Measurements from ENCODE around the gene SERINC3. TPM values are rescaled to one million over a fixed set of nuclear protein-coding genes. Genes with fewer than 3 reads are reported as not detected.

SERINC3 gene
- polyA plus RNA-seq, 1 donor (not counting 4 experiments of a cell fraction or from before 2014, with no cell fraction given) = 118 TPM

DNA sequence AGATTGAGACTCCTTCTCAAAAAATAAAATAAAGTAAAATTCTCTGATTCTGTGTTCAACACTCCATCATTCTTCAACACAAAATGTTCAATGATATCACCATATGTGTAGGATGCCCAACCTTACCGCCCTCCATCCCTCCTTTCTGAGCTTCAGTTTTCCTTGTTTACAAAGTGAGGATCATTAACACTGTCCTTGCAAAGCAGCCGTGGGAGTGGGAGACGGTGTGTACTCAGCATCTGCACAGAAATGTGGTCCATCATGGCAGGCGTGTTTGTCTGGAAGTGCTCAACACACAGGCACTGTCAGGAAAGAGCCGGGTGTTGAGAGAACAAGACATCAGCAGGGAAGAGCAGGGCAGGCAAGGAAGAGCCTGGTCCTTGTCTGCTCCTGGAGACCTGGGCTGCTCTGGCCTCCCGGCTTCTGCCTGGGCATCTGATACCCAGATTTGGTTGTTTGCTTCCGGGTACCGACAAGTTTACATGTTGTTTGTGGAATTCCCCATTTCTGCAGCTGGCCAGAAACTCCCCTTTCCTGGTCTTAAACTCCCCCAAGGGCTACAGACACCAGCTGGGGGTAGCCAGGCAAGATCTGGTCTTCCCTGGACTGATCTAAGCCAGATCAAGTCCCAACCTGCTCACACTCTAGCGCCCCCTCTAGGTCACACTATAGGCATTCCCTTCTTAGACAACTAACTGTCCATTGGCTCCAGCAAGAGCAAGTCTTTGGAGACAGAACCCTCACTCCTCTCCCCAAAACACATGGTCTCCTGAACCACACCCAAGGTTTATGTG is 72.9 kb downstream of the SERINC3 start:
- no peak for TF ChIP-seq EZH2 (IDR thresholded peaks at IDR 0.05; ENCODE audit: low read length)
- TF ChIP-seq, protein P1, sequence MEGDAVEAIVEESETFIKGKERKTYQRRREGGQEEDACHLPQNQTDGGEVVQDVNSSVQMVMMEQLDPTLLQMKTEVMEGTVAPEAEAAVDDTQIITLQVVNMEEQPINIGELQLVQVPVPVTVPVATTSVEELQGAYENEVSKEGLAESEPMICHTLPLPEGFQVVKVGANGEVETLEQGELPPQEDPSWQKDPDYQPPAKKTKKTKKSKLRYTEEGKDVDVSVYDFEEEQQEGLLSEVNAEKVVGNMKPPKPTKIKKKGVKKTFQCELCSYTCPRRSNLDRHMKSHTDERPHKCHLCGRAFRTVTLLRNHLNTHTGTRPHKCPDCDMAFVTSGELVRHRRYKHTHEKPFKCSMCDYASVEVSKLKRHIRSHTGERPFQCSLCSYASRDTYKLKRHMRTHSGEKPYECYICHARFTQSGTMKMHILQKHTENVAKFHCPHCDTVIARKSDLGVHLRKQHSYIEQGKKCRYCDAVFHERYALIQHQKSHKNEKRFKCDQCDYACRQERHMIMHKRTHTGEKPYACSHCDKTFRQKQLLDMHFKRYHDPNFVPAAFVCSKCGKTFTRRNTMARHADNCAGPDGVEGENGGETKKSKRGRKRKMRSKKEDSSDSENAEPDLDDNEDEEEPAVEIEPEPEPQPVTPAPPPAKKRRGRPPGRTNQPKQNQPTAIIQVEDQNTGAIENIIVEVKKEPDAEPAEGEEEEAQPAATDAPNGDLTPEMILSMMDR (optimal IDR thresholded peaks at IDR 0.05 in 1 of 3, IDR thresholded peaks at IDR 0.05 in 1 of 3, conservative IDR thresholded peaks at IDR 0.05 in 1 of 3; ENCODE audit: extremely low read depth in 1 of 3, insufficient read depth in 2 of 3, low read length in 3 of 3) = peak; percentile 53 to 72 (median 62)
- Histone ChIP-seq H3K4me3 (ENCODE audit: control insufficient read depth in 2 of 3, extremely low read depth in 1 of 3, insufficient read depth in 2 of 3, low read depth in 1 of 3, low read length in 3 of 3) (no peak overlapping the region), H3K36me3 (ENCODE audit: control insufficient read depth in 2 of 2, extremely low read depth in 1 of 2, insufficient read depth in 2 of 2, low read length in 2 of 2) (no peaks in the 10 kb centered on the region), H3K4me1 (ENCODE audit: control insufficient read depth, extremely low read depth, insufficient read depth, low read length) (no peaks in the 10 kb centered on the region), H4K20me1 (ENCODE audit: control insufficient read depth, extremely low read depth, insufficient read depth, low read length) (no peaks in the 10 kb centered on the region), H3K27me3 (ENCODE audit: control insufficient read depth, extremely low read depth, insufficient read depth, low read length) (no peaks in the 10 kb centered on the region), H3K27ac (ENCODE audit: control insufficient read depth, insufficient read depth, low read length) (no peak overlapping the region), H2AFZ (ENCODE audit: control insufficient read depth, low read length) (no peak overlapping the region), H3K9me3 (ENCODE audit: control insufficient read depth, low read depth, low read length) (no peaks in the 10 kb centered on the region), H3K9ac (ENCODE audit: control insufficient read depth, extremely low read depth, insufficient read depth, low read length) (no peak overlapping the region), H3K4me2 (ENCODE audit: control insufficient read depth, extremely low read depth, insufficient read depth, low read depth, low read length) (no peak overlapping the region), H3K9me1 (ENCODE audit: control insufficient read depth, extremely low read depth, insufficient read depth, low read length) (no peaks in the 10 kb centered on the region), H3K79me2 (ENCODE audit: control insufficient read depth, insufficient read depth, low read length) (no peaks in the 10 kb centered on the region)
- dilution Hi-C loops (cut with MboI; ENCODE audit: extremely low pct_ligation_motif_present, low sequenced_read_pairs) = no loop called here
- FAIRE-seq = no peak
- peak; percentile 11 for DNase-seq (ENCODE audit: low read depth, low spot score)

GRCh38 chr20:44447827-44448419 is 73.9 kb downstream of the SERINC3 start:
- no peaks in the 10 kb centered on the region for H4K20me1 ChIP-seq (ENCODE audit: control insufficient read depth, extremely low read depth, insufficient read depth, low read length)
- FAIRE-seq = no peak
- no peaks in the 10 kb centered on the region for H3K9me1 ChIP-seq (ENCODE audit: control insufficient read depth, extremely low read depth, insufficient read depth, low read length)
- no peak overlapping the region for H3K27ac ChIP-seq (ENCODE audit: control insufficient read depth, insufficient read depth, low read length)
- no peaks in the 10 kb centered on the region for H3K36me3 ChIP-seq (ENCODE audit: control insufficient read depth in 2 of 2, extremely low read depth in 1 of 2, insufficient read depth in 2 of 2, low read length in 2 of 2)
- no peak overlapping the region for H3K9ac ChIP-seq (ENCODE audit: control insufficient read depth, extremely low read depth, insufficient read depth, low read length)
- no peak overlapping the region for H3K4me2 ChIP-seq (ENCODE audit: control insufficient read depth, extremely low read depth, insufficient read depth, low read depth, low read length)
- H3K4me1 ChIP-seq (ENCODE audit: control insufficient read depth, extremely low read depth, insufficient read depth, low read length) = no peaks in the 10 kb centered on the region
- TF ChIP-seq EZH2 (IDR thresholded peaks at IDR 0.05; ENCODE audit: low read length) = no peak
- no peaks in the 10 kb centered on the region for H3K27me3 ChIP-seq (ENCODE audit: control insufficient read depth, extremely low read depth, insufficient read depth, low read length)
- H3K79me2 ChIP-seq (ENCODE audit: control insufficient read depth, insufficient read depth, low read length) = no peaks in the 10 kb centered on the region
- no peak for DNase-seq (ENCODE audit: low read depth, low spot score)
- no peak overlapping the region for H3K4me3 ChIP-seq (ENCODE audit: control insufficient read depth in 2 of 3, extremely low read depth in 1 of 3, insufficient read depth in 2 of 3, low read depth in 1 of 3, low read length in 3 of 3)
- dilution Hi-C loops (cut with MboI; ENCODE audit: extremely low pct_ligation_motif_present, low sequenced_read_pairs) = no loop called here
- H2AFZ ChIP-seq (ENCODE audit: control insufficient read depth, low read length) = no peak overlapping the region
- H3K9me3 ChIP-seq (ENCODE audit: control insufficient read depth, low read depth, low read length) = no peaks in the 10 kb centered on the region

Small RNAs within 50 kb of the gene (small RNA-seq; reads per million reads assigned to genes)
- 0 reads per million in 3 experiments for gene RPL37AP1 (ENCODE audit: insufficient read length in 3 of 3, low read depth in 3 of 3, low replicate concordance in 1 of 3)

Other genes with a start within 250 kb of the SERINC3 start
- gene FITM2, start 210.9 kb downstream of the SERINC3 start, polyA plus RNA-seq = 2.1 to 4.3 TPM (median 2.9 TPM) in 3 replicates
- gene R3HDML, start 185.0 kb downstream of the SERINC3 start, polyA plus RNA-seq = not detected in 3 replicates
- gene HNF4A, start 166.4 kb downstream of the SERINC3 start, polyA plus RNA-seq = 0.01 TPM in 1 of 3 replicates, not detected in the others
- gene TTPAL, start 46.2 kb downstream of the SERINC3 start, polyA plus RNA-seq = 15.1 to 24.9 TPM (median 20.0 TPM) in 3 replicates
- gene PKIG, start 60.5 kb upstream of the SERINC3 start, polyA plus RNA-seq = 6.6 to 9.9 TPM (median 8.4 TPM) in 3 replicates
- 18.9 to 26.4 TPM (median 21.4 TPM) in 3 replicates for gene ADA, start 129.6 kb upstream of the SERINC3 start, polyA plus RNA-seq
- 0.50 TPM in 1 of 3 replicates, not detected in the others for gene CCN5, start 193.3 kb upstream of the SERINC3 start, polyA plus RNA-seq
- 0.03 TPM in 1 of 3 replicates, not detected in the others for gene KCNK15, start 223.8 kb upstream of the SERINC3 start, polyA plus RNA-seq